GM19372 (cell line): ENCODE results near the gene SENP2.
A peak's percentile ranks its signal among the peaks of the same experiment; 100 is the strongest.
"Not testable (repeated sequence)": the region's sequence is repeated elsewhere in the genome, so short reads cannot be mapped to it uniquely, and the experiment has no call there.

Source experiments
- ATAC-seq: cut with Tn5 transposase; IDR thresholded peaks from one replicate; pipeline ENCODE4 v1.9.1; 2021; ENCODE audit warnings: mild to moderate bottlenecking, low read depth, moderate library complexity; ENCODE audit not compliant: unreplicated experiment

SENP2 gene

GRCh38 chr3:185585859-185586685 lies at the start of gene SENP2:
Gene SENP2 (plus strand): TSS chr3:185586295. CDS start chr3:185586414, 119 bp downstream.
- peak; percentile 97 for ATAC-seq

GRCh38 chr3:185537369-185537970 lies 48.6 kb upstream of the SENP2 start:
- ATAC-seq: peak; percentile 96

- no peak for ATAC-seq
These were observed 46.2 kb upstream of the SENP2 start for GRCh38 chr3:185539934-185540333.

- no peak for ATAC-seq
These were observed 45.4 kb upstream of the SENP2 start for GRCh38 chr3:185540695-185541094.

- no peak for ATAC-seq
These were observed 37.0 kb upstream of the SENP2 start for GRCh38 chr3:185549122-185549521.

- ATAC-seq: no peak
These were observed 36.4 kb upstream of the SENP2 start for GRCh38 chr3:185549651-185550111.

- peak; percentile 82 for ATAC-seq
These were observed 33.7 kb upstream of the SENP2 start, which contains the start of gene LIPH for GRCh38 chr3:185552358-185552877. Gene LIPH (minus strand): TSS chr3:185552588. CDS start chr3:185552471, 117 bp downstream.

GRCh38 chr3:185555101-185555501 lies 31.0 kb upstream of the SENP2 start:
- ATAC-seq: no peak

GRCh38 chr3:185555860-185556347 lies 30.2 kb upstream of the SENP2 start:
- ATAC-seq: no peak

GRCh38 chr3:185556640-185557039 lies 29.5 kb upstream of the SENP2 start:
- ATAC-seq: not testable (repeated sequence)

GRCh38 chr3:185558395-185558794 lies 27.7 kb upstream of the SENP2 start:
- ATAC-seq: peak; percentile 16

- no peak for ATAC-seq
These were observed 26.4 kb upstream of the SENP2 start for GRCh38 chr3:185559706-185560090.

- ATAC-seq: no peak
These were observed 25.4 kb upstream of the SENP2 start for GRCh38 chr3:185560676-185561075.

- ATAC-seq: no peak
These were observed 24.6 kb upstream of the SENP2 start for GRCh38 chr3:185561374-185561943.

- ATAC-seq: no peak
These were observed 24.1 kb upstream of the SENP2 start for GRCh38 chr3:185561958-185562357.

- no peak for ATAC-seq
These were observed 13.9 kb upstream of the SENP2 start for GRCh38 chr3:185572183-185572582.

GRCh38 chr3:185575108-185575869 lies 10.8 kb upstream of the SENP2 start:
- ATAC-seq: not testable (repeated sequence)

- ATAC-seq: no peak
These were observed 3.9 kb upstream of the SENP2 start for GRCh38 chr3:185582236-185582635.

GRCh38 chr3:185582871-185583270 lies 3.2 kb upstream of the SENP2 start:
- ATAC-seq: no peak

GRCh38 chr3:185583925-185584324 lies 2.2 kb upstream of the SENP2 start:
- ATAC-seq: no peak
